Measurements from ENCODE around the gene SPOCK1.

GRCh38 chr5:137245438-137245837 is 253.7 kb downstream of the SPOCK1 start:
- TF ChIP-seq CTCF (IDR thresholded peaks at IDR 0.05; ENCODE audit: insufficient read depth, low read length) (no peak), POLR2AphosphoS5 (IDR thresholded peaks at IDR 0.05; ENCODE audit: low read depth) (no peak)

Data from HL-60 (cell line).